Epithelial cell of esophagus (primary cell): ENCODE data around the gene BPGM.

Experiments used
- DNase-seq: peaks from one replicate; pipeline ENCODE4 v3.0.0; 2010; ENCODE audit warnings: low read depth
- H3K4me3 ChIP-seq: 2 replicates; pipeline ENCODE4 v1.5.1; 2011; ENCODE audit warnings: mild to moderate bottlenecking, low read length, control low read depth
- CTCF ChIP-seq: IDR thresholded peaks from 2 replicates; pipeline ENCODE4 v1.5.1; 2011; ENCODE audit warnings: low read depth, mild to moderate bottlenecking, low read length, control low read depth, inconsistent platforms; ENCODE audit not compliant: insufficient read depth; ENCODE audit errors: missing control alignments

Gene BPGM

GRCh38 chr7:134707663-134708378 is 61.2 kb downstream of the BPGM start:
- no peak overlapping the region for H3K4me3 ChIP-seq
- no peak for DNase-seq
- TF ChIP-seq CTCF: no peak

GRCh38 chr7:134708692-134709091 is 62.0 kb downstream of the BPGM start:
- no peak for TF ChIP-seq CTCF
- no peak overlapping the region for H3K4me3 ChIP-seq
- DNase-seq: no peak

DNA sequence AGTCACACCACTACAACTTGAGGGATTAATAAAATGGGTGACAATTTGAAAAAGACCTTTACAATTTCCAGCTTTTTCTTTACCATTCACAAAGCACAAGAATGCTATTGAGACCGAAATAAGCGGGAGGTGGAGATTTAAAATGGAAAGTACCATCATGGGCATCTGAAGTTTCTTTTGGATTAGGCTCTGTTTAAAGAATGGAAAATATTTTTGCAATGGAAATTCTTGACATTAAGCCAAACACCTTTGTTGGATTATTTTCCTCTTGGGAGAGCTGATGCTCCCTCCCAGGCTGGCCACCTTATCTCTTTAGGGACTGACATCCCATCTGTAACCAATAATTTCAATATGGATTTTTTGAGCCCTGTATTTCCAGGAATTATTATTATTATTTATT is 62.5 kb downstream of the BPGM start:
- no peak for DNase-seq
- TF ChIP-seq CTCF: no peak
- H3K4me3 ChIP-seq: no peak overlapping the region

DNA sequence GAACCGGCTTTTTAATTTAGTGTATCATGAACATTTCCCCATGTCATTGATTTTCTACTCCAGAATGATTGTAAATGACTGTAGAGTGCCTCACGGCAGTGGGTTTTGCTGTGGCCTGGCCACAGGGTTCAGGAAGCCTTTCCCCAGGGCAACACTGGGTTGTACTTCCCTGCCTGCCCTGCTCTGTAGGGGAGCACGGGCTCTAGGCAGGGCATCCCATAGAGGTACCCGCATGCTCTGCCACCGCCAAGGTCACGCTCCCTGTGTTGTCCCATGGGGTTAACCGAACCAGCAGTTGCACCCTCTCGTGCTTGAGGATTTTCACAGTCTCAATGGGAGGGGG is 63.8 kb downstream of the BPGM start:
- TF ChIP-seq CTCF: no peak
- no peak overlapping the region for H3K4me3 ChIP-seq
- no peak for DNase-seq

DNA sequence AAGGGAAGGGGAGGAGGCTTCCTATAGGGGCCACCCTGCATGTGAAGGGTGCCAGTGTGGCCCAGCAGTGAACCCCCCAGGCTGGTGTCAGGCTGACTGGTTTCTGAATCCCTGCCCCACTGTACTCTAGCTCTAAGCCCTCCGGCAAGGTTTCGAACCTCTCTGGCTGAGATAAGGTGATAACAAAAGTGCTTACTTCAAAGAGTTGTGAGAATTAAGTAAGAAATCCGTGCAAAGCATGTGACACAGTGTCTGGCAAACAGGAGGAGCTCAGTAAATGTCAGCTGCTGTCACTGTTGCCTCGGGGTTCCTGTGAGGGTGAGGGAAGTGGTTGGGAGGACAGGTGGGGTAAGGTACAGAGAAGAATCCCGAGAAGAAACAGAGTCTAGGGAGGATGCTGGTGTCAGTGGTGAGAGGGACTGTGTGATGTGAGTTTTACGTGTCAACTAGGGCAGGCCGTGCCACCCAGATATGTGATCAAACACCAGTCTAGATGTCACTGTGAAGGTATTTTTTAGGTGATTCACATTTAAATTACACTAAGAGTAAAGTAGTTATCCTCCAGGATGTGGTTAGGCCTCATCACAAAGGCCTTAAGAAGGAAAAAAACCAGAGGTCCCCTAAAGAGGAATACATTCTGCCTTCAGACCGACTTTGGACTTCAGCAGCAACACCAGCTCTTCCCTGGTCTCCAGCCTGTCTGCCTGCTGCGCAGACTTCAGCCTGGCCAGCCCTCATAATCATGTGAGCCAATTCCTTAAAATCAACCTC is 64.4 kb downstream of the BPGM start:
- no peak for TF ChIP-seq CTCF
- no peak overlapping the region for H3K4me3 ChIP-seq
- peak; percentile 29 for DNase-seq

GRCh38 chr7:134712196-134712595 is 65.5 kb downstream of the BPGM start:
- DNase-seq: no peak
- no peak overlapping the region for H3K4me3 ChIP-seq
- no peak for TF ChIP-seq CTCF

GRCh38 chr7:134714470-134715205 is 68.0 kb downstream of the BPGM start:
- TF ChIP-seq CTCF: no peak

More at GRCh38 chr7:134714470-134715205, 68.0 kb downstream of the BPGM start:
- DNase-seq: no peak
- H3K4me3 ChIP-seq: no peak overlapping the region
